Stimulated activated CD8-positive, alpha-beta memory T cell treated with anti-CD3 and anti-CD28 coated beads, Interleukin-7, amount 100 ng/mL, for 4 hours (primary cell): ENCODE measurements around the gene PDE7B.

ENCODE experiments used
- DNase-seq, 2 donors: peaks; one replicate each; pipeline ENCODE4 v3.0.0-alpha.2; 2020; ENCODE audit warnings: low read depth in 2 of 2

The PDE7B gene

GRCh38 chr6:136025736-136026135 lies 174.2 kb downstream of the PDE7B start:
- DNase-seq: no peak

GRCh38 chr6:136030131-136030530 lies 178.6 kb downstream of the PDE7B start:
- no peak for DNase-seq

GRCh38 chr6:136031982-136032381 lies 180.5 kb downstream of the PDE7B start:
- no peak for DNase-seq

GRCh38 chr6:136033416-136033815 lies 181.9 kb downstream of the PDE7B start:
- no peak for DNase-seq

GRCh38 chr6:136034422-136034821 lies 182.9 kb downstream of the PDE7B start:
- DNase-seq: no peak

GRCh38 chr6:136035378-136036070 lies 184.0 kb downstream of the PDE7B start:
- no peak for DNase-seq

- DNase-seq: no peak
Measured at GRCh38 chr6:136036071-136036380, 184.5 kb downstream of the PDE7B start.

- DNase-seq: no peak
Measured at GRCh38 chr6:136036601-136037000, 185.1 kb downstream of the PDE7B start.

GRCh38 chr6:136037242-136037875 lies 185.9 kb downstream of the PDE7B start:
- no peak for DNase-seq

GRCh38 chr6:136037876-136038460 lies 186.5 kb downstream of the PDE7B start:
- no peak for DNase-seq

GRCh38 chr6:136038531-136038930 lies 187.0 kb downstream of the PDE7B start:
- no peak for DNase-seq

GRCh38 chr6:136039185-136039584 lies 187.7 kb downstream of the PDE7B start:
- DNase-seq: no peak

- no peak for DNase-seq
Measured at GRCh38 chr6:136050475-136050874, 199.0 kb downstream of the PDE7B start.

GRCh38 chr6:136051140-136051775 lies 199.8 kb downstream of the PDE7B start:
- no peak for DNase-seq

GRCh38 chr6:136052031-136052430 lies 200.5 kb downstream of the PDE7B start:
- no peak for DNase-seq

- DNase-seq: no peak
Measured at GRCh38 chr6:136058852-136059251, 207.4 kb downstream of the PDE7B start.

GRCh38 chr6:136059308-136059707 lies 207.8 kb downstream of the PDE7B start:
- DNase-seq: no peak

- DNase-seq: no peak
Measured at GRCh38 chr6:136060052-136060451, 208.6 kb downstream of the PDE7B start.

- no peak for DNase-seq
Measured at GRCh38 chr6:136060759-136061158, 209.3 kb downstream of the PDE7B start.

- DNase-seq: no peak
Measured at GRCh38 chr6:136061701-136062100, 210.2 kb downstream of the PDE7B start.

- DNase-seq: no peak
Measured at GRCh38 chr6:136063096-136063495, 211.6 kb downstream of the PDE7B start.

GRCh38 chr6:136066005-136066404 lies 214.5 kb downstream of the PDE7B start:
- DNase-seq: no peak
